GM19397 (cell line): ENCODE data around the gene RBX1.
A peak's percentile ranks its signal among the peaks of the same experiment; 100 is the strongest.

Experiments
- ATAC-seq: cut with Tn5 transposase; IDR thresholded peaks from one replicate; pipeline ENCODE4 v1.9.1; 2021; ENCODE audit warnings: mild to moderate bottlenecking, moderate library complexity; ENCODE audit not compliant: unreplicated experiment

Gene RBX1

DNA sequence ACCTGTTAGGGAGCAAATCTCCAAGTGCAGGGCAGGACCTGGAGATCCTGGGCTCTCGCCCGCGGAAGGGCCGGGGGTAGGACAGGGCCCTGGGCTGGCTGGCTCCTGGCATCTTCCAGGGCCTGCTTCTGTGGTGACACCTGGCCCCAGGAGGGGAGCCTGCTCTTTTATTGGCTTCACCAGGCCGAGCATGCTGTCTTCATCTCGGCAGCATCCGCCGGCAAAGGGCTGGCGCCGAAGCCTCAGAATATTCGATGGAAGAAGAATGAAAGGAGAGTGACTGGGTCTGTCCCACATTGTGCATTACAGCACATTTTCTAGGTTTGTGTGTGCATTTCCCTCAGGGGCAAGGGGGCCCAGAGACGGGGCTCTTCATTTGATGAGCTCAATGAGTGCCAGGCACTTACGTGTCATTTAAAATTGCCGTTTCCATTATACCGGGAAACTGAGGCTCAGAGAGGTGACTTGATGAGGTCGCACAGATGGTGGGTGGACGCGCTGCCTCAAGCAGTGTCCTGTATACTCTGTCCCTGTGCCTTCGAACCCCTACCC, 70.0 kb downstream of the RBX1 start:
- no peak for ATAC-seq

DNA sequence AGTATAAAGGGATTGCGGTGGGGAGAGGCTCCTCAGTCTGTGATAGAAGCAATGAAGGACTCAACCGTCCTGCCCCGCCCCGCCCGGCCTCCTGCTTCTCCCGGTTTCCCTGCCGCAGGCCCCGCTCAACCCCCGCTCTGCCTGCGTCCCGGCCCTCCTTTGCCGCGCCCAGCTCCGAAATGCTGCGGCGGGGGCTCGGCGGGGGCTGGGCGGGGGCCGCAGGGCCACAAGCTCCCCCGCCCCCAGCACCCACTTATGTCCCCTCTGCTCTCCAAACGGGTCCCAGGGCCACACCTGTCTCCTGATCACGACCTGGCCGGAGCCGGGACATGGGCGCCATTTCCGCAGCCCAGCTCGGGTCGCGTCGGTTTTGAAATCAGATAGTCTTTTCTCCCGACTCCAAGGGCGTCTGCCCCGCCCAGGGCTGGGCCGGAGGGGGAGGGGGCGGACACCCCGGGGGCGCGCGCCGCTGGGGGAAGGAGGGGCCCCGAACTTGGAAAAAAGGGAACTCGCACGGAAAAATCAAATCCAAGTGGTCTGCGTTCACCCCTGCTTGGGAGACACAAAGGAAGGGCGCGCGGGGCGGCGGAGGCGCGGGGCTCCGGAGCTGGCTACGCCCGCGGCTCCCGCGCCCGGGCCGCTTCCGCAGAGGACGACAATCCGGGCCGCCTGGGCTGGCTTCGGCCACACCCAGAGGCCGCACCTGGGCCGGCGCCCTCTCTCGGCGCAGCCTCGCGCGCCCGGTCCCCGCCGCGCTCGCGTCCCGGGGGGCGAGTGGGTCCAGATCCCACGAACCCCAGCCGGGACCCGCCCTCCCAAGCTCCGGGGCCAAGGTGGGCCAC, 70.7 kb downstream of the RBX1 start:
- peak; percentile 65 for ATAC-seq

DNA sequence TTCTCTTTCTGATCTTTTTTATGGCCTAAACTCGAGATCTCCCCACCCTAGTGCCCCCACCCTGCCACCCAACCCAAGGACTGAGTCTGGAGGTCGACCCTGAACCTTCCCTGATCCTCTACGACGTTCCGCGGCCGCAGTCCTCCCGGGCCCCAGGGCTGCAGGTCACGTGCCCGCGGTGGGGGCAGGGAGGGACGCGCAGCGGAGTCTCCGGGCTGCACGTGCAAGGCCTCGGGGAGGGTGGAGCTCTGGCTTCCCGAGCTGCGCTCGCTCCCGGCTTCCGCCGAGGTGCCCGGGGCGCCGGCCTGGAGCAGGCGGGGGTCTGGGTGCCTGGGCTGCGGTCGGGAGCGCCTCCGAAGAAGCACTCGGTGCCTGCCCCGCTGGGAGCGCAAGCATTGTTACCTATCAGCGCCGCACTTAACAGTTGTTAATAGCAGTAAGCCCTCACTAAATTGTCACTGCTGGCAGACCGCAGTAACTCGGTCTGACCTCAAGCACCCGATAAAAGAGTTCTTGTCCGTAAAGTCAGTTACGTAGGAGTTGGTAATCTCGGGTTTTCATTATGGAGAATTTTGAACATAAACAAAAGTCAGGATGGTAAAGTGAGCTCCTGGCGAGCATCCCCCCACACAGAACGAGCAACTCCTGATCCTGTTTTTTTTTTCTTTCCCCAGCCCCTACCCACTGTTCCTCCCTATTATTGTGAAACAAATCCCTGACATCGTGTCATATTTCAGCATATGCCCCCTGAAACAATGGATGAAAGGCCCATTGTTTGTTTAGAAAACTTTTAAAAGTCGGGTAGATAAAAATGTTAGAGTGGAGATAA, 71.5 kb downstream of the RBX1 start:
- peak; percentile 66 for ATAC-seq
